ENCODE measurements around the gene TOGARAM2. TPM values are rescaled to one million over a fixed set of nuclear protein-coding genes. Genes with fewer than 3 reads are reported as not detected.
A peak's percentile ranks its signal among the peaks of the same experiment; 100 is the strongest.

Gene TOGARAM2
- polyA plus RNA-seq, 1 donor (not counting 4 experiments of a cell fraction or from before 2014, with no cell fraction given) = 0.10 TPM

DNA sequence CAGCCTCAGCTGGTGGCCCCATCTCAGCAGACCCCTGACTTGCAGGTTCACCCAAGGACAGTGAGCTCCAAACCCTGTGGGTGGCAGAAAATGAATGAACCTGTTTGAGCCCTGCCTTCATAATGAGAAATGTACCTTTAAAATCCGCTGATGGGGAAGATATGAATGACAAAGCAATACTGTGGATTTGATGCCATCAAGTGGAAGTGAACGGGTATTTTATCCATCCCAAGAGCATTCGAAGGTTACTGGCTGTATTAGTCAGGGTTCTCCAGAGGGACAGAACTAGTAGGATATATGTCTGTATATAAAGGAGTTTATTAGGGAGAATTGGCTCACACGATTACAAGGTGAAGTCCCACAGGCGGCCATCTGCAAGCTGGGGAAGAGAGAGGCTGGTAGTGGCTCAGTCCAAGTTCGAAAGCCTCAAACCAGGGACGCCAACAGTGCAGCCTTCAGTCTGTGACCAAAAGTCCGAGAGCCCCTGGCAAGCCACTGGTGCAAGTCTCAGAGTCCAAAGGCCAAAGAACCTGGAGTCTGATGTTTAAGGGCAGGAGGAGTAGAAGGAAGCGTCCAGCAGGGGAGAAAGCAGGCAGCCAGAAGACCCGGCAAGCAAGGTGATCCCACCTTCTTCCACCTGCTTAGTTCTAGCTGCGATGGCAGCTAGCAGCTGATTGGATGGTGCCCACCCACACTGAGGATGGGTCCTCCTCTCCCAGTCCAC is 32.1 kb downstream of the TOGARAM2 start:
- Histone ChIP-seq H3K79me2 (ENCODE audit: control insufficient read depth, insufficient read depth, low read length) (no peaks in the 10 kb centered on the region), H3K4me2 (ENCODE audit: control insufficient read depth, extremely low read depth, insufficient read depth, low read depth, low read length) (no peak overlapping the region), H3K27me3 (ENCODE audit: control insufficient read depth, extremely low read depth, insufficient read depth, low read length) (peaks cover 18% of the 10 kb centered on the region), H3K27ac (ENCODE audit: control insufficient read depth, insufficient read depth, low read length) (no peak overlapping the region), H3K4me1 (ENCODE audit: control insufficient read depth, extremely low read depth, insufficient read depth, low read length) (no peaks in the 10 kb centered on the region), H3K9me3 (ENCODE audit: control insufficient read depth, low read depth, low read length) (no peaks in the 10 kb centered on the region), H3K9me1 (ENCODE audit: control insufficient read depth, extremely low read depth, insufficient read depth, low read length) (no peaks in the 10 kb centered on the region), H4K20me1 (ENCODE audit: control insufficient read depth, extremely low read depth, insufficient read depth, low read length) (no peaks in the 10 kb centered on the region), H2AFZ (ENCODE audit: control insufficient read depth, low read length) (no peak overlapping the region), H3K9ac (ENCODE audit: control insufficient read depth, extremely low read depth, insufficient read depth, low read length) (no peak overlapping the region), H3K4me3 (ENCODE audit: control insufficient read depth in 2 of 3, extremely low read depth in 1 of 3, insufficient read depth in 2 of 3, low read depth in 1 of 3, low read length in 3 of 3) (no peak overlapping the region), H3K36me3 (ENCODE audit: control insufficient read depth in 2 of 2, extremely low read depth in 1 of 2, insufficient read depth in 2 of 2, low read length in 2 of 2) (no peaks in the 10 kb centered on the region)
- FAIRE-seq (no peak), DNase-seq (ENCODE audit: low read depth, low spot score) (no peak)
- TF ChIP-seq EZH2 (IDR thresholded peaks at IDR 0.05; ENCODE audit: low read length) = no peak
- peak in 1 of 3 experiments; percentile 34 for TF ChIP-seq CTCF (optimal IDR thresholded peaks at IDR 0.05 in 1 of 3, IDR thresholded peaks at IDR 0.05 in 1 of 3, conservative IDR thresholded peaks at IDR 0.05 in 1 of 3; ENCODE audit: extremely low read depth in 1 of 3, insufficient read depth in 2 of 3, low read length in 3 of 3)
- dilution Hi-C loops (cut with MboI; ENCODE audit: extremely low pct_ligation_motif_present, low sequenced_read_pairs) = no loop called here

GRCh38 chr2:29014331-29014730 is 33.2 kb downstream of the TOGARAM2 start:
- no peak overlapping the region for H3K4me3 ChIP-seq (ENCODE audit: control insufficient read depth in 2 of 3, extremely low read depth in 1 of 3, insufficient read depth in 2 of 3, low read depth in 1 of 3, low read length in 3 of 3)
- no peaks in the 10 kb centered on the region for H4K20me1 ChIP-seq (ENCODE audit: control insufficient read depth, extremely low read depth, insufficient read depth, low read length)
- H2AFZ ChIP-seq (ENCODE audit: control insufficient read depth, low read length) = no peak overlapping the region
- H3K27ac ChIP-seq (ENCODE audit: control insufficient read depth, insufficient read depth, low read length) = no peak overlapping the region
- no peaks in the 10 kb centered on the region for H3K9me1 ChIP-seq (ENCODE audit: control insufficient read depth, extremely low read depth, insufficient read depth, low read length)
- H3K27me3 ChIP-seq (ENCODE audit: control insufficient read depth, extremely low read depth, insufficient read depth, low read length) = peaks cover 18% of the 10 kb centered on the region
- H3K9ac ChIP-seq (ENCODE audit: control insufficient read depth, extremely low read depth, insufficient read depth, low read length) = no peak overlapping the region
- H3K79me2 ChIP-seq (ENCODE audit: control insufficient read depth, insufficient read depth, low read length) = no peaks in the 10 kb centered on the region
- H3K4me2 ChIP-seq (ENCODE audit: control insufficient read depth, extremely low read depth, insufficient read depth, low read depth, low read length) = no peak overlapping the region
- no peaks in the 10 kb centered on the region for H3K9me3 ChIP-seq (ENCODE audit: control insufficient read depth, low read depth, low read length)
- no peak for FAIRE-seq
- TF ChIP-seq CTCF (optimal IDR thresholded peaks at IDR 0.05 in 1 of 3, IDR thresholded peaks at IDR 0.05 in 1 of 3, conservative IDR thresholded peaks at IDR 0.05 in 1 of 3; ENCODE audit: extremely low read depth in 1 of 3, insufficient read depth in 2 of 3, low read length in 3 of 3) (no peak), EZH2 (IDR thresholded peaks at IDR 0.05; ENCODE audit: low read length) (no peak)
- no peak for DNase-seq (ENCODE audit: low read depth, low spot score)
- dilution Hi-C loops (cut with MboI; ENCODE audit: extremely low pct_ligation_motif_present, low sequenced_read_pairs) = no loop called here
- no peaks in the 10 kb centered on the region for H3K4me1 ChIP-seq (ENCODE audit: control insufficient read depth, extremely low read depth, insufficient read depth, low read length)
- H3K36me3 ChIP-seq (ENCODE audit: control insufficient read depth in 2 of 2, extremely low read depth in 1 of 2, insufficient read depth in 2 of 2, low read length in 2 of 2) = no peaks in the 10 kb centered on the region

All from keratinocyte (primary cell).